Tibial nerve (tissue), 3 donors: ENCODE results near the gene THPO.

Experiments used
- POLR2A ChIP-seq, 2 donors: fragments of 450-650 bp; IDR thresholded peaks; one replicate each; pipeline ENCODE4 v1.6.1; 2017; ENCODE audit warnings: antibody characterized with exemption in 2 of 2, mild to moderate bottlenecking in 2 of 2, moderate library complexity in 2 of 2
- TF ChIP-seq, protein P1 (sequence below), 5 experiments: fragments of 200-600 bp in 3 of 5; fragments of 450-650 bp in 2 of 5; sonication (generic) in 3 of 5; IDR thresholded peaks; one replicate each; pipeline ENCODE4 v1.5.1; 2016 to 2019; ENCODE audit warnings: antibody characterized with exemption in 5 of 5, mild to moderate bottlenecking in 3 of 5, moderate library complexity in 2 of 5

DNA sequence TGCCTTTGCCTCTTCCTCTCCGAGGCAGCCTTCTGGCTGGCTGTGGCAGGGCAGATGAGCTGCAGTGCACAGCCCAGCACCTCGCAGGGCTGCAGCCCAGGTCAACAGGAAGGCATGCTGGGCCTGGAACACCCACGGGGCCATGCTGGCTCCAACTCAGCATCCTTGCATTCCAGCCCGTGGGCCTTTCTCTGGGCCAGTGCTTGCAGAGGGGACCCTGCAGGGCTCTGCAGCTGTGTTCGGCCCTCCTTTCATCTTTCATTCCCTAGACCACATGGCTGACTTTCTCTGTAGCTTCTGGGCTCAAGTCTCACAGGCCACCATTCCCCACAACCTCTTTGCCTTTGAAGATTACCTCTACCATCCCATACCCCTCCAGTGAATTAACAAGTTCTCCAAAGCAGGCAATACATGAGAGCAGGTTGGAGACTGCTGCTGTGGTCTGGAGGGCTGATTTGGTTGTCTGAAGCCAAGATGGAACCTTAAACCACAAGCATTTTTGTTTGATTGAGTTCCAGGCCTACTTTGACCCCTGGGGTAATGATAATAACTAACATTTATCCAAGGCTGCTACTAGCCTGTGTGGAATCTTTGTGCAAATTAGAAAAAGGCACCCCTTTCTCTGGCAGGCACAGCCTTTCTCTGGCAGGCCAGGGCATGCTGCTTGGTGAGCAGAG, 34.7 kb downstream of the THPO start:
- TF ChIP-seq, protein P1, sequence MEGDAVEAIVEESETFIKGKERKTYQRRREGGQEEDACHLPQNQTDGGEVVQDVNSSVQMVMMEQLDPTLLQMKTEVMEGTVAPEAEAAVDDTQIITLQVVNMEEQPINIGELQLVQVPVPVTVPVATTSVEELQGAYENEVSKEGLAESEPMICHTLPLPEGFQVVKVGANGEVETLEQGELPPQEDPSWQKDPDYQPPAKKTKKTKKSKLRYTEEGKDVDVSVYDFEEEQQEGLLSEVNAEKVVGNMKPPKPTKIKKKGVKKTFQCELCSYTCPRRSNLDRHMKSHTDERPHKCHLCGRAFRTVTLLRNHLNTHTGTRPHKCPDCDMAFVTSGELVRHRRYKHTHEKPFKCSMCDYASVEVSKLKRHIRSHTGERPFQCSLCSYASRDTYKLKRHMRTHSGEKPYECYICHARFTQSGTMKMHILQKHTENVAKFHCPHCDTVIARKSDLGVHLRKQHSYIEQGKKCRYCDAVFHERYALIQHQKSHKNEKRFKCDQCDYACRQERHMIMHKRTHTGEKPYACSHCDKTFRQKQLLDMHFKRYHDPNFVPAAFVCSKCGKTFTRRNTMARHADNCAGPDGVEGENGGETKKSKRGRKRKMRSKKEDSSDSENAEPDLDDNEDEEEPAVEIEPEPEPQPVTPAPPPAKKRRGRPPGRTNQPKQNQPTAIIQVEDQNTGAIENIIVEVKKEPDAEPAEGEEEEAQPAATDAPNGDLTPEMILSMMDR (IDR thresholded peaks at IDR 0.05) = no peak
- no peak for TF ChIP-seq POLR2A (IDR thresholded peaks at IDR 0.05)
